ENCODE data around the gene KAT2B. TPM values are rescaled to one million over a fixed set of nuclear protein-coding genes. Genes with fewer than 3 reads are reported as not detected.

Gene KAT2B
- polyA plus RNA-seq, 1 donor from 2014 or later: 14.2 TPM

DNA sequence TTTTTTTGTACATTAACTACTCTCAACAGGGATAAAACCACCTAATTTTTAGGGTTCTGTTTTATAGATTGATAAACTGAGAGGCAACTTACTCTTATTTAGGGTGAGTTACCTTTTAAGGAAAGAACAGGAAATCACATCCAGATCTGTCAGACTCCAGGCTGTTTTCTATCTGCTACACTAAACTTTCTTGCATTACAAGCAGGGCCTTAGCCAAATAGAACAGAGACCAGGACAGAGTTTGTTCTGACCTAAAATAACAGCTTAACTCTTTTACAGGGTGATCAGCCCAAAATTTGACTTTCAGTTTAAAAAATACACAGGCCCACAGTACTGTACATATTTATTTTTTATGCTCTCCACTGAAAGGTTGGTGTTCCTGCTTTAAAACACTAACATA, 107.1 kb downstream of the KAT2B start:
- H4K20me1 ChIP-seq (ENCODE audit: insufficient read depth): no peaks in the 10 kb centered on the region
- TF ChIP-seq POLR2AphosphoS5 (IDR thresholded peaks at IDR 0.05) (no peak), MXI1 (conservative IDR thresholded peaks at IDR 0.05; ENCODE audit: poor library complexity, severe bottlenecking) (no peak), CTCF (IDR thresholded peaks at IDR 0.05; ENCODE audit: poor library complexity, severe bottlenecking) (no peak), EZH2 (IDR thresholded peaks at IDR 0.05; ENCODE audit: borderline replicate concordance, insufficient read depth, low read length, poor library complexity, severe bottlenecking) (no peak), TAF1 (IDR thresholded peaks at IDR 0.05; ENCODE audit: low read depth) (no peak), RAD21 (conservative IDR thresholded peaks at IDR 0.05) (no peak), EP300 (conservative IDR thresholded peaks at IDR 0.05; ENCODE audit: poor library complexity, severe bottlenecking) (no peak), REST (IDR thresholded peaks at IDR 0.05; ENCODE audit: borderline replicate concordance) (no peak), SMC3 (conservative IDR thresholded peaks at IDR 0.05; ENCODE audit: poor library complexity) (no peak)
- no peaks in the 10 kb centered on the region for H3K79me2 ChIP-seq (replicated peaks; ENCODE audit: insufficient read depth, low read length)
- H2AFZ ChIP-seq (ENCODE audit: low read depth, low read length): no peak overlapping the region
- H3K36me3 ChIP-seq (ENCODE audit: insufficient read depth, low read length): no peaks in the 10 kb centered on the region
- H3K27me3 ChIP-seq (ENCODE audit: insufficient read depth, low read depth, low read length): no peaks in the 10 kb centered on the region
- H3K9me3 ChIP-seq (ENCODE audit: low read length): no peaks in the 10 kb centered on the region
- no peak overlapping the region for H3K27ac ChIP-seq (ENCODE audit: low read length)
- no peaks in the 10 kb centered on the region for H3K9me2 ChIP-seq (ENCODE audit: insufficient read depth, low read length)
- H3F3A ChIP-seq (ENCODE audit: insufficient read depth, low read length, poor library complexity, severe bottlenecking): no peaks in the 10 kb centered on the region
- no peak overlapping the region for H3K4me2 ChIP-seq (ENCODE audit: low read length)
- H3K9ac ChIP-seq (ENCODE audit: low read length): no peak overlapping the region
- no peak overlapping the region for H3K4me3 ChIP-seq (ENCODE audit: low read length)

- no peaks in the 10 kb centered on the region for H3K79me2 ChIP-seq (replicated peaks; ENCODE audit: insufficient read depth, low read length)
- no peaks in the 10 kb centered on the region for H3K27me3 ChIP-seq (ENCODE audit: insufficient read depth, low read depth, low read length)
- no peak overlapping the region for H3K4me2 ChIP-seq (ENCODE audit: low read length)
- H2AFZ ChIP-seq (ENCODE audit: low read depth, low read length): no peak overlapping the region
- H4K20me1 ChIP-seq (ENCODE audit: insufficient read depth): no peaks in the 10 kb centered on the region
- H3K9ac ChIP-seq (ENCODE audit: low read length): no peak overlapping the region
- no peaks in the 10 kb centered on the region for H3K9me2 ChIP-seq (ENCODE audit: insufficient read depth, low read length)
- no peaks in the 10 kb centered on the region for H3K36me3 ChIP-seq (ENCODE audit: insufficient read depth, low read length)
- TF ChIP-seq REST (IDR thresholded peaks at IDR 0.05; ENCODE audit: borderline replicate concordance): no peak
- TF ChIP-seq MXI1 (conservative IDR thresholded peaks at IDR 0.05; ENCODE audit: poor library complexity, severe bottlenecking): no peak
- TF ChIP-seq CTCF (IDR thresholded peaks at IDR 0.05; ENCODE audit: poor library complexity, severe bottlenecking): no peak
- TF ChIP-seq POLR2AphosphoS5 (IDR thresholded peaks at IDR 0.05): no peak
- TF ChIP-seq SMC3 (conservative IDR thresholded peaks at IDR 0.05; ENCODE audit: poor library complexity): no peak
- TF ChIP-seq EZH2 (IDR thresholded peaks at IDR 0.05; ENCODE audit: borderline replicate concordance, insufficient read depth, low read length, poor library complexity, severe bottlenecking): no peak
- TF ChIP-seq EP300 (conservative IDR thresholded peaks at IDR 0.05; ENCODE audit: poor library complexity, severe bottlenecking): no peak
- no peak for TF ChIP-seq RAD21 (conservative IDR thresholded peaks at IDR 0.05)
- TF ChIP-seq TAF1 (IDR thresholded peaks at IDR 0.05; ENCODE audit: low read depth): no peak
- no peak overlapping the region for H3K4me3 ChIP-seq (ENCODE audit: low read length)
- H3K9me3 ChIP-seq (ENCODE audit: low read length): no peaks in the 10 kb centered on the region
- no peaks in the 10 kb centered on the region for H3F3A ChIP-seq (ENCODE audit: insufficient read depth, low read length, poor library complexity, severe bottlenecking)
- no peak overlapping the region for H3K27ac ChIP-seq (ENCODE audit: low read length)
Measured at GRCh38 chr3:20148466-20148865, 108.2 kb downstream of the KAT2B start.

Data from neural cell (in vitro differentiated cells).